GM11168 (cell line): ENCODE results near the gene NR3C2.
"Not testable (repeated sequence)": the region's sequence is repeated elsewhere in the genome, so short reads cannot be mapped to it uniquely, and the experiment has no call there.

Experiments
- in situ Hi-C: fragments of 300-500 bp; cut with MboI; formaldehyde crosslinking; loops from one replicate; pipeline ENCODE4 v1.12.0; 2022; ENCODE audit warnings: low sequenced_read_pairs; ENCODE audit not compliant: unreplicated experiment

The NR3C2 gene

DNA sequence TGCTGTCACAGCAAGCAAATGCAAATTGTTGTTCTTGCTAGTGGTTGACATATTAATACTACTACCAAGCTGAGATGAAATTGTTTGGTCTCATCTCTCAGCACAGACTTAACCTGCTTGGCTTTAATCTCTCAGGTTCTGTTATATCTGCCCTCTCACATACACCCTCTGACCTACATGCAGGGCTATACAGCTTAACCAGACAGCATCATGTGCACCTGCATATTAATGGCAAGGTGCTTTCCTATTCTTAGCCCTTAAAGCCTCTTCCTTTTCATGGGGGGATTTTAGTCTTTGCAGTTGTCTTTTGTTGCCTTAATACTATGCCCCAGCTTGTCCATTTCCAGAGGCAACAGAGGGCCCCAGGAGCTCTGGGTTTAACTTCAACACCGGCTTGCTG is 114.5 kb downstream of the NR3C2 start:
- in situ Hi-C loops: no loop called here

- in situ Hi-C loops: not testable (repeated sequence)
Observed at GRCh38 chr4:148323316-148323715, 118.9 kb downstream of the NR3C2 start.

DNA sequence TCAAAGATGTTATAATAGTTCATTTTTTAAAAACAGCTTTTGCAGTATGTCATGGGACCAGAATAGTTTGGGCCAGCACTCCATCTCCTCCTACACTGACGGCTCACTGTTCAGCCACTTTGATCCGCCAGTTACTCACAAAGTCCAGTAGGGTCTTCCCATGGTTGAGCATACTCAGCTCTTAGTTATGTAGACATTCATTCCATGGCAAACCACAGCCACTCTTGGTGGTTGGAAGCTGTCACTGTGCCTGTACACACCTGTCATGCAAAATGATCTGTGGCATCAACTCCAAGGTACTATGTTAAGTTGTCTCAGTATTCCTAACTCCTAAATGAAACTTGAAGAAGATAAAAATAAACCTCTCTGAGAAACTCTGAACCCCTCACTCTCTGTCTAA is 127.2 kb downstream of the NR3C2 start:
- in situ Hi-C loops: no loop called here

DNA sequence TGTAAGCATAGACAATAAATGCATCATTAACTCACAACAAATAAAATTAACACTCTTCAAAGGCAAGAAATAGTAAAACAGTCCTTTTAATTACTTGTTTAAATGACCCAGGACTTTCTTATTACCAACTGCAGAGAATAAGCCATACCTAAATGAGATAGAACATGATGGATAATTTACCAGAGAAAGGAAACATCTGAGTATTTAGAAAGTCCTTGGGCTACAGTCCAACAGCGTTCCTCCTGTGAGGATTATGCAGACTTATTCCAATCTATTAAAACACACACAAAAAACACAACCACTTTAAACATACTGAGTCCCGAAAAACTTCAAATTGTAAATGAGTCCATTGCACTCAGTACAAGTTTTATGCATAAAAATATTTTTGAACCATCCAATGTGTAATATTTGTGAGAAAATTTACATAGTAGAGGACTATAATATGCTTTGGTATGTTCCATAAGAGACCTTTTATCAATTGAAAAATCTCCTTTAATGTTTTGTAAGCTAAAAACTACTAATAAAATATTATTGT is 129.2 kb downstream of the NR3C2 start:
- in situ Hi-C loops: no loop called here

DNA sequence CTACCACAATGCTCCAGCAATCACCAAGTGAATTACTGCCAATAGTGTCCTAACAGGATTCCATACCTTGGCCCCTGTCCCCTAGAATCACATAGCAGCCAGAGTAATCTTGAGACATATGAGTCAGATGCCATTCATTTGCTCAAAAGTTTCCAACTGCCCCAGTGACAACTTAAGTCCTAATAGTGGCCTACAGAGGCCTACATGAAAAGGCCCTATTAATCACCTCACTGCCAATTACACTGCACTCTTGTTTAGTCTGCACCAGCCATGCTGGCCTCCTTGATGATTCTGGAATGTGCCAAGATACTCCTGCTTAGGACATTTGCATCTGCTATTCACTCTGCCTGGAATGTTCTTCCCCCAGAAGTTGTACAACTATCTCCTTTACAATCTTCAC is 130.7 kb downstream of the NR3C2 start:
- in situ Hi-C loops: no loop called here

GRCh38 chr4:148310756-148311155 is 131.5 kb downstream of the NR3C2 start:
- in situ Hi-C loops: no loop called here

DNA sequence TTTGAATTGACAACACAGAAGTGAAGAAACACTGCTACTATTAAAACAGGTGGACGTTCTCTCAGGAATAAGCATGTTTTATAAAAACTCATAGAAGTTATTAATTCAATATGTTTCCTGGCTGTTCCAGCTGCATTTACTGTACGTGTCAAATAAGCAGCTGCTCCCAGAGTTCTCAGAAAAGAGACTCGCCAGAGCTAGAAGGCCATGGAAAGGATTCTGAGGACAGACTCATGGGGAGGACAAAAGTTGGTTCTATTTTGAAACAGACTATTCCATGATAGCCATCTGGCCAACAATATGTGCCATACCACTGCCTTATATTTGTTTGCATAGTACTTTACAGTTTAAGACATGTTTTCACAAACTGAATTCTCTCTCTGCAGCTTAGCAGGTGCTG is 136.5 kb downstream of the NR3C2 start:
- in situ Hi-C loops: no loop called here

DNA sequence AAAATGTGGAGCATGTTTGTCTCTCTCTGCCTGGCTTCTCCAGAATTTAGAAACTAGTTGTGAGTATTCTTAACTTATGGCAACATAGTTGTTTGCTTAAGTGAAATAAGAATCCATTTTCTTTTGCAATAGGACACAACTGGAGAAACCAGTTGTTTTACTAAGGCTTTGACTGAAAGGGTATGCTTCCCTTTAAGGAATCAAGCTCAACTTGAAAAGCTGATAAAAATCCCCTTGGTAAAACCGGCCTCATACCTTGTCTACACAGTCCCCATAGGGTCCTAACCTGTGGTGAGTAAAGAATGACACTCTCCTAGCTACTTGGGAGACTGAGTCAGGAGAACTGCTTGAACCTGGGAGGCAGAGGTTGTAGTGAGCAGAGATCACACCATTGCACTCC is 139.8 kb downstream of the NR3C2 start:
- in situ Hi-C loops: no loop called here

GRCh38 chr4:148300877-148301276 is 141.3 kb downstream of the NR3C2 start:
- in situ Hi-C loops: no loop called here

- in situ Hi-C loops: no loop called here
Observed at GRCh38 chr4:148299337-148299736, 142.9 kb downstream of the NR3C2 start.

- in situ Hi-C loops: no loop called here
Observed at GRCh38 chr4:148296498-148296897, 145.7 kb downstream of the NR3C2 start.

DNA sequence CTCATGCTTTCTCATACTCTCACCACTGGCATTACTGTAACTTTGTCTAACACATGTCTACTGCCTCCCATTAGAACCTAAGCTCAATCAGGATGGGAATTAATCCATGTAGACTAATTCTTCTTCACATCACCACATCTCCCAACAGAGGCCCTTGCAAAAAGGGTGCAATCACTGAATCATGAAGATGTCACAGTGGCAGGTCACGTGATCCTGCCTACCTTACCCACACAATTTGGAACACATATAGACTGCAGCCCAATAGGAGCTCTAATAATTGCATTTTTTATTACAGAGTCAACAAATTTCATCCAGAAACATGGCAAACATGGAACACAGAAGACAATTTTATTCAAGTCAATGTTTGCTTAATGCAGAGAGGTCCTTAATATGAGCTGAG is 146.6 kb downstream of the NR3C2 start:
- in situ Hi-C loops: no loop called here

DNA sequence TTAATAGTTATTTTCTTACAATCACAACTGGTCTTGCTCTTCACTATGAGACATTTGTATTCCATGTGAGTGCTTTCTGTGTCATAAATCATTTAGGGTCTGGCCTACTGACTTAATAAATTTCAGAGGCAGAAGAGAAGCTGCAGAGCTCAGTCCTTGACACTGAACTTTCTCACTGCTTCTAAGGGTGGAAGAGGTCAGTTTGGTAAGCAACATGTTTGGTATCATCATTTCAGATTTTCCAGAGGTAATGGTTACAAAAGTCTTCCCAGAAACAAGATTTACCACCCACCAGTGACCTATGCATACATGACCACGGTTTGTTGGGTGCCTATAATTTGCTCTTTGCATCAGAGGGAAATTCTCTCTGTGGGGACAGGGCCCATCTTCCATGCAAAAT is 148.6 kb downstream of the NR3C2 start:
- in situ Hi-C loops: no loop called here

DNA sequence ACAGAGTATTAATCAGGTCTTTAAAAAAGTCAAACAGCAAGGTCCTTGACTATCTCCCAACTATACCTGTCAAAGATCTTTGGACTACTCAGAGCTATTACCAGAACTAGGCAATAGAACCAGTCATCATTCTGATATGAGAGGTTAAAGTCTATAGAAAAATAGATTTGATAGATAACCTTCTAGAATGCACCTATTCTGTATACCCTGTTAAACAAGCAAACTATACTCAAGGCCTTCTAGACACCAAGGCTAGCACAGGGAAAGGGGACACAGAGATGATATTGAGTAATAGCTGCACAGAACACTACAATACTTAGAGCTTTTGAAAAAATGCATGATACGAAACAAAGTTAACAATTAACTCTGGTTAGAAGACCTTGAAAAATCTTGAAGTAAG is 149.5 kb downstream of the NR3C2 start:
- in situ Hi-C loops: no loop called here

GRCh38 chr4:148289740-148290139 is 152.5 kb downstream of the NR3C2 start:
- in situ Hi-C loops: no loop called here

DNA sequence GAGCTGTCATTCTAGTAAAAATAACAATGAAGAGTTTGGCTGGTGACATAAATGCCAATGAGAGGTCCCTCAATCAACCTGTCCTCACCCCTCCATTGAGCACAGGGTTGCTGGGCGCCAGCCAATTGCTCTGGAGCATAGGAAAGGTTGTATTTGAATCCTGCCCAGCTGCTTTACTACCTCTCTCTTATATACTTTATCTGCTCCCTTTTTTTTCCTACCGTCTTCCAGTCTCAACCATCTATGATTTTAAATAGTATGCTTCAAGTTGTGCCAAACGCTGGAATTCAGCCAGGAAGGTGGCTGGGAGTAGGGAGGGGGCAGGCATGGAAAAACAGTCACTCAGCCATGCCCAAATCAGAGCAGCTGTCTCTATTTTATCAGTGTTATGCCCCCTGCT is 153.8 kb downstream of the NR3C2 start:
- in situ Hi-C loops: no loop called here

DNA sequence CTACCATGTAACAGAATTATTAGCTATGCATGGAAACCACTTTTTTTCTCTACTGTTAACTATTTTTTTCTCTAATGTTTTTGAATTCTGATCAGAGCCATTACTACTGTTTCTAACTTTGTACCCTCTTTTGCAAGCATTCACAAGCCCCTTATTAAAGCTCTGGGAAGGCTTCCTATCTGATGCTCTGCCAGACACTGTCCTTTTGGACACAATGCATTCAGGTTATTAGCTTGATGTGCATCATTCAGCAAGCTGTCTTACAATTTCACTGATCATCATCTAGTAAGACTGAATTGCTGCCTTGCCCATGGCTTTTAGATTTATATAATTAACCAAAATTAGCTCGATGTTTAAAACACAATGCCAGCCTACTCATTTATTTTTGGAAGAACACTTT is 155.1 kb downstream of the NR3C2 start:
- in situ Hi-C loops: no loop called here

GRCh38 chr4:148286012-148286411 is 156.2 kb downstream of the NR3C2 start:
- in situ Hi-C loops: no loop called here

GRCh38 chr4:148283665-148284064 is 158.5 kb downstream of the NR3C2 start:
- in situ Hi-C loops: no loop called here

DNA sequence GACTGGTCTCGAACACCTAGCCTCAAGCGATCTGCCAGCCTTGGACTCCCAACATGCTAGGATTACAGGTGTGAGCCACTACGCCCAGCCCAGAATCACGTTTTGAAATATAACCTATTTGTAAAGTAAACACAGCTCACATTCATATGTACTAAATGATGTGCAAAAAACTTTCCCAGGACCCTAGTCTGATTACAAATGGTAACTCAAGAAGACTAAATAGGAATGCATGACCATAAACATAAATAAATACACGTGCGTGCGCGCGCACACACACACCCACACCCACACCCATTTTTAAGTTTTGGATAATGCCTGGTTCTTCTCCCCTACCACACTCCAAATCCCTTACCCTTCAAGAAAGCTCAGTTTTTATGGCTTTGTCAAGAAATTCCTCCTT is 163.9 kb downstream of the NR3C2 start:
- in situ Hi-C loops: no loop called here

GRCh38 chr4:148275266-148275665 is 166.9 kb downstream of the NR3C2 start:
- in situ Hi-C loops: no loop called here

GRCh38 chr4:148273501-148273986 is 168.7 kb downstream of the NR3C2 start:
- in situ Hi-C loops: no loop called here

GRCh38 chr4:148271166-148271565 is 171.0 kb downstream of the NR3C2 start:
- in situ Hi-C loops: no loop called here
